BE2C (cell line): Measurements from ENCODE around the gene FNDC11.

ENCODE experiments used
- DNase-seq: peaks from one replicate; pipeline ENCODE4 v3.0.0-alpha.2; 2020
- H3K27me3 ChIP-seq: fragments of 250-450 bp; sonication (Bioruptor Pico); 2 replicates; pipeline ENCODE4 v1.5.1; 2020; ENCODE audit warnings: mild to moderate bottlenecking
- H3K36me3 ChIP-seq: fragments of 250-450 bp; sonication (Bioruptor Pico); 2 replicates; pipeline ENCODE4 v1.5.1; 2020; ENCODE audit warnings: mild to moderate bottlenecking
- H3K4me1 ChIP-seq: fragments of 250-450 bp; sonication (Bioruptor Pico); 2 replicates; pipeline ENCODE4 v1.5.1; 2020
- H3K4me3 ChIP-seq: 2 replicates; pipeline ENCODE4 v1.5.1; 2011; ENCODE audit warnings: low read depth, low read length
- H3K9me3 ChIP-seq: fragments of 250-450 bp; sonication (Bioruptor Pico); 2 replicates; pipeline ENCODE4 v1.5.1; 2020
- TF ChIP-seq, protein P1 (sequence below): IDR thresholded peaks from 2 replicates; pipeline ENCODE4 v1.5.1; 2012; ENCODE audit warnings: mild to moderate bottlenecking, low read depth, low read length

Gene FNDC11

DNA sequence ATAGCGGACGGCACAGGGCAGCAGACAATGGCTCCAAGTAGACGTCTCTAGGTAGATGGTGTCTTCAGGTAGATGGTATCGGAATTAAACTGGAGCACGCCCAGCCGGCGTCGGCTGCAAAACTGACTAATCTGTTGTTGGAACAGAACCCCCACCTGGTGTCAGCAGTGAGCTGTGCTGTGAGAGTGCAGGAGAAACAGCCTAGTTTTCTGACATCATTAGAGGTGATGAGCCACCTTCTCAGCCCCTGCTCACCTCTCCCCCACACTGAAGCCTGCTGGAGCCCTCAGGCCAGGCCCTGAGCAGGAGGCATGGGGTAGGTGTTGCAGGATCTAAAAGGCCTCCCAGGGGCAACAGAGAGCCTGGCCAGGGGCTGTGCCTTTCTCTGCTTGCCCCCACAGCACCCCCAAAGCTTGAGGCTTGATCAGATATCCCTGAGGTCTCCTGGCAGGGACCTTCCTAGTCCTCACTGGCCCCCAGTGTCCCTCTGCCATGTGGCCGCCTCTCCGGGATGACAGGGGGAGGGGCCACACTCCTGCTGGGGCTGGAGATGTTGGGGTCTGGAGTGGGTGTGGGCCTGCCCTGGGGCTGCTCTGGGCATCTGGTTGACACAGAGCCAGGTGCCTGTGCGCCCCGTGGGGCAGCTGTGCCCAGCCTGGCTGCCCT, 27.0 kb downstream of the FNDC11 start:
- Histone ChIP-seq H3K4me1 (peaks cover 12% of the 10 kb centered on the region), H3K36me3 (no peaks in the 10 kb centered on the region), H3K27me3 (no peaks in the 10 kb centered on the region), H3K4me3 (no peak overlapping the region), H3K9me3 (no peaks in the 10 kb centered on the region)
- TF ChIP-seq, protein P1, sequence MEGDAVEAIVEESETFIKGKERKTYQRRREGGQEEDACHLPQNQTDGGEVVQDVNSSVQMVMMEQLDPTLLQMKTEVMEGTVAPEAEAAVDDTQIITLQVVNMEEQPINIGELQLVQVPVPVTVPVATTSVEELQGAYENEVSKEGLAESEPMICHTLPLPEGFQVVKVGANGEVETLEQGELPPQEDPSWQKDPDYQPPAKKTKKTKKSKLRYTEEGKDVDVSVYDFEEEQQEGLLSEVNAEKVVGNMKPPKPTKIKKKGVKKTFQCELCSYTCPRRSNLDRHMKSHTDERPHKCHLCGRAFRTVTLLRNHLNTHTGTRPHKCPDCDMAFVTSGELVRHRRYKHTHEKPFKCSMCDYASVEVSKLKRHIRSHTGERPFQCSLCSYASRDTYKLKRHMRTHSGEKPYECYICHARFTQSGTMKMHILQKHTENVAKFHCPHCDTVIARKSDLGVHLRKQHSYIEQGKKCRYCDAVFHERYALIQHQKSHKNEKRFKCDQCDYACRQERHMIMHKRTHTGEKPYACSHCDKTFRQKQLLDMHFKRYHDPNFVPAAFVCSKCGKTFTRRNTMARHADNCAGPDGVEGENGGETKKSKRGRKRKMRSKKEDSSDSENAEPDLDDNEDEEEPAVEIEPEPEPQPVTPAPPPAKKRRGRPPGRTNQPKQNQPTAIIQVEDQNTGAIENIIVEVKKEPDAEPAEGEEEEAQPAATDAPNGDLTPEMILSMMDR, result peak; percentile 56
- DNase-seq, result peak; percentile 52

DNA sequence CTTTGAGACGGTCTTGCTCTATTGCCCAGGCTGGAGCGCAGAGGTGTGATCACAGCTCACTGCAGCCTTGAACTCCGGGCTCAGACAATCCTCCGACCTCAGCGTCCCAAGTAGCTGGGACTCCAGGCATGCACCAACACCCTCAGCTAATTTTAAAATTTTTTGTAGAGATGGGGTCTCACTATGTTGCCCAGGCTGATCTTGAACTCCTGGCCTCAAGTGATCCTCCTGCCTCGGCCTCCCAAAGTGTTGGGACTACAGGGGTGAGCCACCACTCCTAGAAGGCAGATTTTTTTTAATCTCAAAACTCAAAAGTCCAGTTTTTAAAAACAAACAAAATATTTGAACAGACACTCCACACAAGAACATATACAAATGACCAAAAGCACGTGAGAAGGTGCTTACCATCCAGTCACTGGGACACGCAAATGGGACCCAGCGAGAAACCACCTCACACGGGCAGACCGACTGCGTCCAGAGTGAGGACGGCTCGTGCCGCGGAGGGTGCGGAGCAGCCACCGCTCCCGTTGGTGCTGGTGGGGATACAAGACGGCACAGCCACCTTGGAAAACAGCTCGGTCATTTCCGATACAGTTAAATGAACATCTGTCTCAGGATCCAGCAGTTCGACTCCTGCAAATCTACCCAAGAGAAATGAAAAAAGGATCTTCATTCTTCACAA, 28.6 kb downstream of the FNDC11 start:
- DNase-seq, result no peak
- TF ChIP-seq, protein P1, result no peak
- H3K4me1 ChIP-seq, result peaks cover 5% of the 10 kb centered on the region
- H3K4me3 ChIP-seq, result no peak overlapping the region
- no peaks in the 10 kb centered on the region for H3K9me3 ChIP-seq
- H3K36me3 ChIP-seq, result no peaks in the 10 kb centered on the region; the same call in 1 of the 2 replicates
- no peaks in the 10 kb centered on the region for H3K27me3 ChIP-seq

DNA sequence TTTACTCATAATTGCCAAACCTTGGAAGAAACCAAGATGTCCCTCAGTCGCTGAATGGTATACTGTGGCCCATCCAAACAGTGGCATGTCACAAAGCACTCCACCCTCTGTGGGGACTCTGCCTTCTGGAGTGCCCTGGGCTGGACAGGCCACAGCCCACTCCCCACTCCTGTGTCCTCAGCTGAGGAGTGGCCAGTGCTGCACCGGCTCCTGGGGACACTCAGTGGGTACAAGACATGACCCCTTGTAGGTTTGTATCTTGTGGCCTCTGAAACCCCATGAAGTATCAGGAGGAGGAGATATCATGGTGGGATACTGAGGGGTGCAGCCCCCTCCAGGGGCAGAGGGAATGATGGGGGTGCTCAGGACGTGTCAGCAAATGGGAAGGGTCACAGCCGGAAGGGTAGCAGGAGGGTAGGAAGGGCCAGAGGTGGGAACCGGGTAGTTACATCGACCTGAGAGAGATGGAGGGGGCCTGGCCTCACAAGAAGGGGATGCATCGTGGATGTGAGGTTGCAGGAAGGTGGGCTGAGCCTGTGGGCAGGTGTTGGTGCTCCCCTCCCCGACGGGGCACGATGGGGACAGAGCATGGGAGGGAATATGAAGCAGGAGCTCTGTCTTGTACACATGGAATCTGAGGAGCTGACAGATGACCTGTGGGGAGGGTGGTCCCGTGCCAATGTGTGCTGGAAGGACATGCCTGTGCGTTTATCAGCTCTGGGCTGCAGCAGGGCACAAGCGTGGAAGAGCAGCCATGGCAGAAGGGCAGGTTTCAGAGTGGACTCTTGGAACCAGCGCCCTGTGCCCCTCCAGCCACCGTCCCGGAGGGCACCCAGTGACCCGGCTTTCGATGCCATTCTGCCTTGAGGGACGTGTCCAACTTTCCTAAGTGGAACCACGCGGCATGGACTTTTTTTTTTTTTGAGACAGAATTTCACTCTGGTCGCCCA, 31.9 kb downstream of the FNDC11 start:
- Histone ChIP-seq H3K27me3 (no peaks in the 10 kb centered on the region), H3K9me3 (no peaks in the 10 kb centered on the region), H3K36me3 (peaks cover 14% of the 10 kb centered on the region), H3K4me3 (no peak overlapping the region), H3K4me1 (peaks cover 3% of the 10 kb centered on the region; the same call in 1 of the 2 replicates)
- TF ChIP-seq, protein P1, result no peak
- DNase-seq, result no peak

DNA sequence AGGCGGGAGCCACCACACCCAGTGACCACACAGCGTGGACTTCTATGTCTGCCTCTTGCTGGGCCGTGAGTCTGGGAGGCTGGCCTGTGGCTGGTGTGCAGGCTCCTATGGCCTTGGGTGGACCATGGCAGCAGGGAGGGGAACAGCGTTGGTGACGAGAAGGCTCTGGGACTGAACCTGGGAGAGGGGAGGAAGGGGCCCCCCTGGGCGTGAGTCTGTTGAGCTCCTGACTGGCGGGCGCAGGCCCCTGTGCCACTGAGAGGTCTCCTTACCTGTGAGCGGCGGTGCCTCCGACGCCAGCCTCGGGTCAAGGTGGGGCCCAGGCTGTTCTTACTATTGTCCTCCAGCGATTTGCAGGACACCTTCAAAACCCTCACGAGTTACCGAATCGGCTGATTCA, 32.8 kb downstream of the FNDC11 start:
- Histone ChIP-seq H3K4me3 (no peak overlapping the region), H3K9me3 (no peaks in the 10 kb centered on the region), H3K36me3 (peaks cover 18% of the 10 kb centered on the region), H3K27me3 (no peaks in the 10 kb centered on the region), H3K4me1 (no peaks in the 10 kb centered on the region; the same call in 1 of the 2 replicates)
- TF ChIP-seq, protein P1, result no peak
- DNase-seq, result no peak

DNA sequence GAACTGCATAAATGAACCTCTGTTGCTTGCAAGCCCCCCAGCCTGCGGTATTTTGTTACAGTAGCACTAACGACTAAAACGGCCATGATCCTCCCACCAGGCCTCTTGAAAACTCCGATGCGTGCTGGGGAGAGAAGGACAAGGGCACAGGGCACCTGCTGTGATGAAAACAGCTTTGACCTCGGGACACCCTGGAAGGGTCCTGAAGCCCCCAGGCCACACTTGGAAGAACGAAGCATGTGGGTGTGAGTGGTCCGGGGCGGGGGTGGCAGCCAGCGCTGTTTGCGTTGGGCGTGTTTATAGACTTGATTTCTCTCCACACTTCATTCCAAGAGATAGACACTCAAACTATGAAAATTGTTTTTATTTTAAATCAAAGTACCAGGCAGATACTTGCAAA, 33.3 kb downstream of the FNDC11 start:
- H3K4me1 ChIP-seq, result no peaks in the 10 kb centered on the region; the same call in 1 of the 2 replicates
- no peak overlapping the region for H3K4me3 ChIP-seq
- peaks cover 19% of the 10 kb centered on the region for H3K36me3 ChIP-seq
- no peaks in the 10 kb centered on the region for H3K9me3 ChIP-seq
- no peaks in the 10 kb centered on the region for H3K27me3 ChIP-seq
- TF ChIP-seq, protein P1, result no peak
- DNase-seq, result no peak
